ENCODE measurements around the gene IL1R1. TPM values are rescaled to one million over a fixed set of nuclear protein-coding genes. Genes with fewer than 3 reads are reported as not detected.

Gene IL1R1
- total and polyA plus RNA-seq, 10 of the 15 experiments (the other 5 are each of a cell fraction or from before 2014, with no cell fraction given), result 0.17 to 13.2 (median 0.53) TPM

DNA sequence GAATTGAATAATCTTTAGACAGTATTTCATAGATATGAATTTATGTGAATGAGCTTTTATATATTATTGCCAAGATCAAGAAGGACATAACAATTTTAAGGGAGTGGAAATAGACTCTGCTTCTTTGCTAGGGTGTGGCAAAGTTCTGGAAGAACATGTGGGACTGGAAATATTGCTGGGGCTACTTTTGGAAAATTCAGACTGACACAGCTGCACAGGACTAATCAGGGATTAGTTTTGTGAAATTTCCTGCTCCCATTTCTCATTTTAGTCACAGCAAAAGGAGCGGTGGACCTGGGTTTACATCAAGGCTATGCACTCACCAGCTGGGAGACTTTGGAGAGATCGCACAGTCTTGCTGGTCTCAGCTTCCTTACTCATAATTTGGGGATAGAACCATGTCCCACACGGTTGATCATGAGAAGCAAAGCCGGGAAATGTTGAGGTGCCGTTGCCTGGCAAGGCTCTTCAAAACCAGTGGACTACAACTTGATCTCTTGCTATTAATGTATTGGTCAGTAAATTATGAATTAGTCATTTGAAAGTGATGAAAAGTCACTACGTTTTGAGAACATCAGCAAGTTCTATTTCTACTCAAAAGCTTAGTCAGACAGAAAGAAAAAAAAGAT lies 86.7 kb downstream of the IL1R1 start:
- Histone ChIP-seq H3K9me3 (replicated peaks; ENCODE audit: control insufficient read depth, insufficient read depth, low read length) (no peaks in the 10 kb centered on the region; the same call in 1 of the 3 replicates), H3K9ac (ENCODE audit: control insufficient read depth, insufficient read depth, low read length) (no peak overlapping the region), H4K20me1 (ENCODE audit: control insufficient read depth, insufficient read depth) (no peaks in the 10 kb centered on the region), H3K79me2 (ENCODE audit: control insufficient read depth, insufficient read depth, low read length) (no peaks in the 10 kb centered on the region), H3K27me3 (replicated peaks in 1 of 2; ENCODE audit: control insufficient read depth in 2 of 2, insufficient read depth in 2 of 2, low read length in 1 of 2) (no peaks in the 10 kb centered on the region), H3K4me1 (ENCODE audit: control insufficient read depth, insufficient read depth, low read length) (no peaks in the 10 kb centered on the region; the same call in 1 of the 2 replicates), H3K27ac (ENCODE audit: control insufficient read depth, insufficient read depth) (no peak overlapping the region), H3K36me3 (ENCODE audit: control insufficient read depth in 2 of 2, insufficient read depth in 2 of 2, low read length in 1 of 2) (no peaks in the 10 kb centered on the region), H3K4me2 (ENCODE audit: control insufficient read depth, insufficient read depth) (no peak overlapping the region), H3K4me3 (no peak overlapping the region), H2AFZ (ENCODE audit: control insufficient read depth, low read depth, low read length) (no peak overlapping the region)
- no peak for FAIRE-seq
- CTCF ChIA-PET, result interaction anchor here (0.9 to 1.3 kb wide), 2 partner anchors 10 to 204 kb away, joined by 3 to 4 read pairs; no protein-coding TSS in a partner anchor
- no peak for DNase-seq (ENCODE audit: low read depth, low spot score)
- BruUV-seq (replicated peaks), result no TSS peak
- no peak for ATAC-seq
- POLR2A ChIA-PET, result interaction anchor here (0.7 kb wide), 1 partner anchor 149 kb away, joined by 3 read pairs; no protein-coding TSS in a partner anchor
- intact Hi-C loops (cut with micrococcal nuclease; ENCODE audit: unreplicated experiment), result no loop called here
- RAD21 ChIA-PET (ENCODE audit: unreplicated experiment), result no interaction called here
- SMC1A ChIA-PET (ENCODE audit: uncharacterized antibody, unreplicated experiment), result interaction anchor here (0.8 to 1.4 kb wide), 3 partner anchors 17 to 155 kb away, joined by 3 read pairs; no protein-coding TSS in a partner anchor
- in situ Hi-C loops (cut with MboI), result no loop called here
- 7% methylated on average over 6 of the region's 6 CpGs for WGBS (ENCODE audit: insufficient coverage, insufficient replicate concordance, low lambda C conversion rate, missing lambda C conversion rate)
- TF ChIP-seq BCL11A (IDR thresholded peaks at IDR 0.05; ENCODE audit: low read depth, low read length) (no peak), EGR1 (IDR thresholded peaks at IDR 0.05; ENCODE audit: borderline replicate concordance in 1 of 2, low read depth in 2 of 2, low read length in 2 of 2) (no peak), RAD51 (IDR thresholded peaks at IDR 0.05) (no peak), EZH2 (IDR thresholded peaks at IDR 0.05; ENCODE audit: borderline replicate concordance, control insufficient read depth, low read depth, low read length) (no peak), GATAD2B (conservative IDR thresholded peaks at IDR 0.05; ENCODE audit: low read depth) (no peak), E4F1 (IDR thresholded peaks at IDR 0.05; ENCODE audit: borderline replicate concordance, partially characterized antibody) (no peak), ZSCAN29 (IDR thresholded peaks at IDR 0.05) (no peak)
- TF ChIP-seq, protein P1, sequence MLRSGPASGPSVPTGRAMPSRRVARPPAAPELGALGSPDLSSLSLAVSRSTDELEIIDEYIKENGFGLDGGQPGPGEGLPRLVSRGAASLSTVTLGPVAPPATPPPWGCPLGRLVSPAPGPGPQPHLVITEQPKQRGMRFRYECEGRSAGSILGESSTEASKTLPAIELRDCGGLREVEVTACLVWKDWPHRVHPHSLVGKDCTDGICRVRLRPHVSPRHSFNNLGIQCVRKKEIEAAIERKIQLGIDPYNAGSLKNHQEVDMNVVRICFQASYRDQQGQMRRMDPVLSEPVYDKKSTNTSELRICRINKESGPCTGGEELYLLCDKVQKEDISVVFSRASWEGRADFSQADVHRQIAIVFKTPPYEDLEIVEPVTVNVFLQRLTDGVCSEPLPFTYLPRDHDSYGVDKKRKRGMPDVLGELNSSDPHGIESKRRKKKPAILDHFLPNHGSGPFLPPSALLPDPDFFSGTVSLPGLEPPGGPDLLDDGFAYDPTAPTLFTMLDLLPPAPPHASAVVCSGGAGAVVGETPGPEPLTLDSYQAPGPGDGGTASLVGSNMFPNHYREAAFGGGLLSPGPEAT (IDR thresholded peaks at IDR 0.05; ENCODE audit: low read depth), result no peak
- TF ChIP-seq, protein P2, sequence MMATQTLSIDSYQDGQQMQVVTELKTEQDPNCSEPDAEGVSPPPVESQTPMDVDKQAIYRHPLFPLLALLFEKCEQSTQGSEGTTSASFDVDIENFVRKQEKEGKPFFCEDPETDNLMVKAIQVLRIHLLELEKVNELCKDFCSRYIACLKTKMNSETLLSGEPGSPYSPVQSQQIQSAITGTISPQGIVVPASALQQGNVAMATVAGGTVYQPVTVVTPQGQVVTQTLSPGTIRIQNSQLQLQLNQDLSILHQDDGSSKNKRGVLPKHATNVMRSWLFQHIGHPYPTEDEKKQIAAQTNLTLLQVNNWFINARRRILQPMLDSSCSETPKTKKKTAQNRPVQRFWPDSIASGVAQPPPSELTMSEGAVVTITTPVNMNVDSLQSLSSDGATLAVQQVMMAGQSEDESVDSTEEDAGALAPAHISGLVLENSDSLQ (IDR thresholded peaks at IDR 0.05), result no peak
- TF ChIP-seq, protein P3, sequence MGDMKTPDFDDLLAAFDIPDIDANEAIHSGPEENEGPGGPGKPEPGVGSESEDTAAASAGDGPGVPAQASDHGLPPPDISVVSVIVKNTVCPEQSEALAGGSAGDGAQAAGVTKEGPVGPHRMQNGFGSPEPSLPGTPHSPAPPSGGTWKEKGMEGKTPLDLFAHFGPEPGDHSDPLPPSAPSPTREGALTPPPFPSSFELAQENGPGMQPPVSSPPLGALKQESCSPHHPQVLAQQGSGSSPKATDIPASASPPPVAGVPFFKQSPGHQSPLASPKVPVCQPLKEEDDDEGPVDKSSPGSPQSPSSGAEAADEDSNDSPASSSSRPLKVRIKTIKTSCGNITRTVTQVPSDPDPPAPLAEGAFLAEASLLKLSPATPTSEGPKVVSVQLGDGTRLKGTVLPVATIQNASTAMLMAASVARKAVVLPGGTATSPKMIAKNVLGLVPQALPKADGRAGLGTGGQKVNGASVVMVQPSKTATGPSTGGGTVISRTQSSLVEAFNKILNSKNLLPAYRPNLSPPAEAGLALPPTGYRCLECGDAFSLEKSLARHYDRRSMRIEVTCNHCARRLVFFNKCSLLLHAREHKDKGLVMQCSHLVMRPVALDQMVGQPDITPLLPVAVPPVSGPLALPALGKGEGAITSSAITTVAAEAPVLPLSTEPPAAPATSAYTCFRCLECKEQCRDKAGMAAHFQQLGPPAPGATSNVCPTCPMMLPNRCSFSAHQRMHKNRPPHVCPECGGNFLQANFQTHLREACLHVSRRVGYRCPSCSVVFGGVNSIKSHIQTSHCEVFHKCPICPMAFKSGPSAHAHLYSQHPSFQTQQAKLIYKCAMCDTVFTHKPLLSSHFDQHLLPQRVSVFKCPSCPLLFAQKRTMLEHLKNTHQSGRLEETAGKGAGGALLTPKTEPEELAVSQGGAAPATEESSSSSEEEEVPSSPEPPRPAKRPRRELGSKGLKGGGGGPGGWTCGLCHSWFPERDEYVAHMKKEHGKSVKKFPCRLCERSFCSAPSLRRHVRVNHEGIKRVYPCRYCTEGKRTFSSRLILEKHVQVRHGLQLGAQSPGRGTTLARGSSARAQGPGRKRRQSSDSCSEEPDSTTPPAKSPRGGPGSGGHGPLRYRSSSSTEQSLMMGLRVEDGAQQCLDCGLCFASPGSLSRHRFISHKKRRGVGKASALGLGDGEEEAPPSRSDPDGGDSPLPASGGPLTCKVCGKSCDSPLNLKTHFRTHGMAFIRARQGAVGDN (IDR thresholded peaks at IDR 0.05), result no peak
